ENCODE measurements around the gene ABCC10.
"Not testable (repeated sequence)": the region's sequence is repeated elsewhere in the genome, so short reads cannot be mapped to it uniquely, and the experiment has no call there.

The ABCC10 gene

GRCh38 chr6:43459535-43459934, 32.2 kb downstream of the ABCC10 start:
- no peak for DNase-seq
- H3K36me3 ChIP-seq = no peaks in the 10 kb centered on the region
- H3K4me1 ChIP-seq = peaks cover 0 to 17% (median 12%) of the 10 kb centered on the region in 4 donors
- no peaks in the 10 kb centered on the region for H3K9me3 ChIP-seq
- TF ChIP-seq CTCF (IDR thresholded peaks at IDR 0.05) = no peak
- peaks cover 0 to 49% of the 10 kb centered on the region in 2 donors for H3K27me3 ChIP-seq
- H3K27ac ChIP-seq = no peak overlapping the region
- no peak overlapping the region for H3K4me3 ChIP-seq
- intact Hi-C loops (cut with DNase I; ENCODE audit: low total_unique reads) = no loop called here

- H3K36me3 ChIP-seq = no peaks in the 10 kb centered on the region
- no peak for DNase-seq
- H3K27me3 ChIP-seq = peaks cover 0 to 48% of the 10 kb centered on the region in 2 donors
- TF ChIP-seq CTCF (IDR thresholded peaks at IDR 0.05) = no peak
- no peak overlapping the region for H3K4me3 ChIP-seq
- no peak overlapping the region for H3K27ac ChIP-seq
- intact Hi-C loops (cut with DNase I; ENCODE audit: low total_unique reads) = no loop called here
- H3K4me1 ChIP-seq = peaks cover 0 to 12% (median 9%) of the 10 kb centered on the region in 4 donors
- no peaks in the 10 kb centered on the region for H3K9me3 ChIP-seq
Observed at GRCh38 chr6:43460032-43460431, 32.7 kb downstream of the ABCC10 start.

- Histone ChIP-seq H3K4me1 (no peaks in the 10 kb centered on the region), H3K27me3 (peaks cover 0 to 42% of the 10 kb centered on the region in 2 donors), H3K9me3 (no peaks in the 10 kb centered on the region), H3K4me3 (no peak overlapping the region), H3K27ac (no peak overlapping the region), H3K36me3 (no peaks in the 10 kb centered on the region)
- intact Hi-C loops (cut with DNase I; ENCODE audit: low total_unique reads) = no loop called here
- DNase-seq = no peak
- TF ChIP-seq CTCF (IDR thresholded peaks at IDR 0.05) = no peak
Observed at GRCh38 chr6:43461936-43462335, 34.6 kb downstream of the ABCC10 start.

- no peak for TF ChIP-seq CTCF (IDR thresholded peaks at IDR 0.05)
- no peaks in the 10 kb centered on the region for H3K9me3 ChIP-seq
- no peak overlapping the region for H3K27ac ChIP-seq
- H3K27me3 ChIP-seq = peaks cover 0 to 38% of the 10 kb centered on the region in 2 donors
- H3K4me3 ChIP-seq = no peak overlapping the region
- no peaks in the 10 kb centered on the region for H3K36me3 ChIP-seq
- intact Hi-C loops (cut with DNase I; ENCODE audit: low total_unique reads) = no loop called here
- no peaks in the 10 kb centered on the region for H3K4me1 ChIP-seq
- DNase-seq = no peak
Observed at GRCh38 chr6:43464337-43464736, 37.0 kb downstream of the ABCC10 start.

- no peak overlapping the region for H3K27ac ChIP-seq
- H3K9me3 ChIP-seq = no peaks in the 10 kb centered on the region
- no peaks in the 10 kb centered on the region for H3K4me1 ChIP-seq
- no peak for DNase-seq
- intact Hi-C loops (cut with DNase I; ENCODE audit: low total_unique reads) = no loop called here
- no peak overlapping the region for H3K4me3 ChIP-seq
- H3K36me3 ChIP-seq = no peaks in the 10 kb centered on the region
- peaks cover 0 to 42% of the 10 kb centered on the region in 2 donors for H3K27me3 ChIP-seq
- no peak for TF ChIP-seq CTCF (IDR thresholded peaks at IDR 0.05)
Observed at GRCh38 chr6:43465948-43466347, 38.6 kb downstream of the ABCC10 start.

- intact Hi-C loops (cut with DNase I; ENCODE audit: low total_unique reads); H3K4me3 ChIP-seq: not testable (repeated sequence)
Observed at GRCh38 chr6:43467265-43467664, 39.9 kb downstream of the ABCC10 start.

More at GRCh38 chr6:43467265-43467664, 39.9 kb downstream of the ABCC10 start:
- not testable (repeated sequence) for H3K27ac ChIP-seq, H3K4me1 ChIP-seq, DNase-seq, H3K36me3 ChIP-seq, H3K9me3 ChIP-seq
- peaks cover 0 to 38% of the 10 kb centered on the region in 2 donors for H3K27me3 ChIP-seq

All from tibial artery (tissue), 4 donors.